HUDEP-2 (cell line): ENCODE results near the gene IL9.
"Not testable (repeated sequence)": the region's sequence is repeated elsewhere in the genome, so short reads cannot be mapped to it uniquely, and the experiment has no call there.

Experiments used
- DNase-seq, 76 experiments: peaks; one replicate each; lab custom pipeline; 2025; ENCODE audit not compliant: unreplicated experiment in 76 of 76; lab: John Stamatoyannopoulos, UW

IL9 gene

DNA sequence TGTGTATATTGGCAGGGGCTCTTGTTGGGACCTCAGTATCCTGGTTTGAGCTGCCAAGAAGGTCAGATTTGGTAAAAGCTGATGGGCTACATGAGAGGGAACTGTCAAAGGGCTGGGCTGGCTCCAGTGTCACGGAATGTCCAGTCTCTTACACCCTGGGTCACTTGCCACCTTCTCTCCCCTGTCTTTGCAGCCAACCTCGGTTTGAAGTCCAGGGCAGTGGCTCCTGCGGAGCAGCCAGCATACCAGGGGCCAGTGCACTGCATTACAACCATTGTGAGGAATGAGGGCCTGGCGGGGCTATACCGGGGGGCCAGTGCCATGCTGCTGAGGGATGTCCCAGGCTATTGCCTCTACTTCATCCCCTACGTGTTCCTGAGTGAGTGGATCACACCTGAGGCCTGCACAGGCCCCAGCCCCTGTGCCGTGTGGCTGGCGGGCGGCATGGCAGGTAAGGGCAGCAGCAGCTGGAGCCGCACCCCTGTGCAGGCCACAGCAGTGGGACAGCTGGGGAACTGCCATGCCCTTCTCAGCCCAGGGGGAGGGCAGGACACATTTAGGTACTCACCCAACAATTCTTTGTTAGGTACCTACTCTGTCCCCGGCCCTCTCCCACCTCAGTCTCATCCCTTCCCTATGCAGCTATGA, 24.2 kb downstream of the IL9 start:
- no peak for DNase-seq

DNA sequence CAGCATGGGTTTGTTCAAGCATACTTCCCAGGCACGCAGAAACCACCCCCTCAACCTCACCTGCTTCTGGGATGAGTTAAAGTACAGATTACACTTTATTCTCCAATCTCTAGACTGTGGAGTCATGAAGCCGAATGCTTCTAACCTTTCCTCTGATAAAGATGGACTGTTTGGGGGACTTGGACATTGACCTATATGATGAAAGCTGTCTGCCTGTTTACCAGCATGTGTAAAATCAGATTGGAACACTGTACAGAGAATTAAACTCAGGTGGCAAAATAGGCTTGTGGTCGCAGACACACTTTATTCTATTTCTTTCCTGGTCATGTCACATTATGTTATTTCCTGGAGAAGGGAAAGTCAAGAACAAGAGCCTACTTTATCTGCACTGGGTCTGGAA, 25.7 kb downstream of the IL9 start:
- no peak for DNase-seq

DNA sequence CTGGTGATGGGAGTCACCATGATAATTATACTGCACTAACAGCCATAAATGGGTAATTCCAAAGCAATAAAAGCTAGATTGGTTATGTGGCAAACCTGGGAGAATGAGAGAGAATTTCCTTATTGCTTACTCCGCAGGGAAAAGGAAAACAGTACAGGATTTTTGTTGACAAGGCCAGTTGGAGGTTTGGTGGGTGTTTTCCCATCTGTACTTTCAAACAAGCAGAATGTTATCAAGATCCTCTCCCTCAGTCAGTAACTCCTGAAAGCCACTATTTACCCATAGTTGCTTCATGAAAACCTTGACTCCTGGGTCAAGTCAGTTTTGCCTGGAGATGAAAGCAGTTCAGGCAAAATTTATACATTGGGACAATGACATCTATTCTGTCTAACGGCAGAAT, 26.4 kb downstream of the IL9 start:
- no peak for DNase-seq

DNA sequence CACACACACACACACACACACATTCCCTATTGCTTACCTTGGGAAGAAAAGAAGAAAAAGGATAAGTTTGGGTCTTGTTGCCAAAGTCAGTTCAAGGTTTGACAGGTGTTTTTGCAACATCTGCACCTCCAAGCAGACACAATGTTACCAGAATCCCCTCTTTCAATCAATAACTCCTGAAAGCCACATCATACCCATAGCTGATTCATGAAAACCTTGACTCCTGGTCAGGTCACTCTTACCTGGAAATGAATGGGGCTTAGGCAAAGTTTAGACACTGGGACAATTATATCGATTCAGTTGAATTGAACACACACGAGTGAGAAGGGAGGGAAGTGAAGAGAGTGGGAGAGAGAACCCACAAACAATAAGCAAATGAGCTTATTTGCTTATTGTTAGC, 27.0 kb downstream of the IL9 start:
- DNase-seq, result no peak

DNA sequence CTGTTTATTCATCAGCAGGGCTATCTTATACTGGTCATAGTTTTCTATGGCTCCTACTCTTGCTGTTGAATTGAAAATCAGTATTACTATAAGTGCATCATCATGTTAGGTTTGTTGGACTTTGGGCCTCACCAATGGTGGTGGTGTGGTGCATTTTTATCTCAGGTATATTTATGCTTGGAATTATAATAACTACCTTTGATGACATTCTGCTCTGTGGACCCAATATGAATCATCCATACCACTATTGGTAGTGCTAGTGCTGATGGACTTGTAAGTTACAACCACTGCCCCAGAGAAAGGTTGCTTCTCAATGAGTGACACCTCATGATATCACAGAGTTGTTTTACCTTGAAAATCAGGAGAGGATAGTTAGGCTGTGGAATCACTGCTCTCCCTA, 28.0 kb downstream of the IL9 start:
- DNase-seq, result no peak

DNA sequence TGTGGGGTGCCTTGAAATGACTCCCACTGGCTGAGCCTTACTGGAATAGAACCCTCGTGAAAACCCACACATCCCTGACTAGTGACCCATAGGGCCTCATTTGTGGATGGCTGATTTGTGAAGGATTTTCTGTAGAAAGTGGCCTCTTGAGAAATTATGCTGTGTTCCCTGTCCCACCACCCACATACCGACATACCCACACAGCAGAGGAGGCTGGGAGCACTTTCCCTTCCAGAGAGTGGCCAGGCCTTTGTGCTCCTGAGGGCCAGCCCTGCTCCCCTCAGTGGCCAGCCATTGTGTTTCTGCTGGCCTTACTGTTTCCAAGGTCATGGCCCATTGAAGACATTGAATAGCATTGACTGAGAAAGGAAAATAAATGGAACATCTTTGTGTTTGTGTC, 29.6 kb downstream of the IL9 start:
- no peak for DNase-seq

DNA sequence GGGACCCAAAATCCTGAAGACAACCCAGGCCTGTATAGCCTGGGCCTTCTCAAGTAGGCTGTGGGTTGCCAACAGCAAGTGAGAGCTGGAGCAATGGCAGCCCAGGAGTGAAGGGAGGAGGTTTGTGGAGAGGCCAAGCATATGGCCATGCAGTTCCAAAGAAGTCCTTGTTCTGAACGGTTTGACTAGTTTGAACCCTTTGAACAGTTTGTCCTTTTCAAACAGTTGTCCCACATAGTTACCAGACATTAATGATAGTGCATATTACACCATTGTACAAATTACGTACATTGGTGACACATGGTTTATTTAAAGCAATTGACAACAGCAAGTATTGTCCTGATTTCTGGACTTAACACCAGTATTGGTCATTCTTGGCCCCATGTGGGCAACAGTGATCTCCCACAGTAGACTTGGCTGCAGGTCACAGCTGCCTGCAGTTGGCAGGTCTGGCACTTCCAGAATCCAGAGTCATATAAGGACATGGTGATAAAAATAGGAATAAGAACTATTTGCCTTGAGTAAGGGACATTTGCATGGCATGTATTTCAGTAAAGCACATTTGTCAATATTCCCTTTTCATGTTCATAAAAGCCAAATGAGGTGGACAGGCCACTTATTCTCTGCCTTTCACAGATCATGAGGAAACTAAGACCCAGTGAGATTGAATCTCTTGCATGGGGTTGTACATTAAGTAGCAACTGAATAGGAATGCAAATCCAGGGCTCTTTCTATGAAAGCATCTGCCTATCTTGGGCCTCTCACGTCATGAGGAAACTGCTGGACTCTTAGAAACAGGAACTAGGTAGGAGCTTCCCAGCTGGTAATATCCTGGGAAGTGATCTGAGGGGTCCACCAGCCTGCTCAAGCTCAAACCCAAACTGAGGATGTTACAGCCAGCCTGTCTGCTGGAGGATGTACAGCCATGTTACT, 30.9 kb downstream of the IL9 start:
- no peak for DNase-seq

DNA sequence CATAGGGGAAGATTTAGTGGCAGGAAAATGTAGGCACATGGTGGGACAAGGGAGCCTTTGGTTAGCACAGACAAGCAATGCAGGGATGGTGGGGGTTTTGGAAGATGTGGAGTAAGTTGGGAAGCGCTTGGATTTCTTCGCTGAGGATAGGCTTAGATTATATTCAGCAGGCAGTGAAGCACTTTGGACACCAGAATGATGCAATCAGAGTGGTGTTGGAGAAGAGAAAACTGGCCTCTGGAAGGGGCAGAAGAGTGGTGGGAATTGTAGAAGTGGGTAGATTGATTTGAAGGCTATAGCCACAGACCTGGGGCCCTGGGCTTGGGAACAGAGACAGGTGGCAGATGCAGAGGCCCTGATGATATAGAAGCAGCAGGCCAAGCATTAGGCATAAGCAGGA, 32.9 kb downstream of the IL9 start:
- DNase-seq, result no peak

DNA sequence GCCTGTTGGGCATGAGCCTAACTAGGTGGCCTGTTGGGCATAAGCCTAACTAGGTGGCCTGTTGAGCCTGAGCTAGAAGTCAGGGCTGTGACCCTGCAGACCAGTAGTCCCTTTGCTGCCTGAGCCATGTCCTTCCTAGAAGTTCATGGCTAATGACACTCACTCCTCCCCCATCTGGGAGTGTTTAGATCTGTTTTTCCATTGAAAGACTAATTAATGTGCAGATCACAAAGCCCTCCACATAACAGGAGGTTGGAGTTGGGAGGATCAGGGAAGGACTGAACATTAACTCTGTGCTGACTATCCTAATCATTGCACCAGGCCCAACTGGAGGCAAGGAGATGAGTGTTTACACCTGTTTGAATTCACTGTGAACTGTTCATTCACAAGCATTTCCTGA, 33.6 kb downstream of the IL9 start:
- no peak for DNase-seq

DNA sequence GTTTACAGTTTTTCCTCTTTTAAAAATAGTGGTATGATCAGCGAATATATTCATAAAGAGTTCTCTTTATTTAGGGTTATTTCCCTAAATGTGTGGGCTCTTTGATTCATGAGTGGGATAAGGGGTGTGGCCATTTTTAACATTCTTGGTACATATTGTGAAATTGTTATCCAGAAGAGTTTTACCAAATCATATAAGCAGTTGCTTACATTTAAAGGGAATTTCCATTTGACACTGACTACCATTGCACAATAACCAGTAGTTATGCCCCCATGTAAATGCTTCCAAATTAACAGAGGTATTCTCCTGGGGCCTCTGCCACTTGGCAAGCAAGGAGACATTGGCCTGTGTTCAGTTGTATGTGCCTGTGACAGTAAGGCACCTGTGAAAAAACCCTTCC, 34.0 kb downstream of the IL9 start:
- no peak for DNase-seq

DNA sequence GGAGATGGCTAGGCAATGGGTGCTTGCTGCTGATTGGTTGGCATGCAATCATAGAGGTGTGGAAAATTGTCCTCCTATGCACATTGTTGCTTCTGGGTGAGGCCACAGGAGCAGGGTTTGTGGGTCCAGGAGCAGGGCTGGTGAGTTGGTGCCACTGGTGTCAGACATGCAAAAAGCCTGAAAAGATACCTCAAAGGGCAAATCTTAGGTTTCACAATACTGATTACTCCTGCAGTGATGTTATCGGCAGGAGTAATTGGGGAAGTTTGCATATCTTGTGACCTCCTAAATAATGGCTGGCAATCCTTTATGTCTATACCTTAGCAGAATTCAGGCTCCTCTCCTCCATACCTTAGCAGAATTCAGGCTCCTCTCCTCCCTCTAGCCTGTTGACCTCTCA, 36.0 kb downstream of the IL9 start:
- no peak for DNase-seq

DNA sequence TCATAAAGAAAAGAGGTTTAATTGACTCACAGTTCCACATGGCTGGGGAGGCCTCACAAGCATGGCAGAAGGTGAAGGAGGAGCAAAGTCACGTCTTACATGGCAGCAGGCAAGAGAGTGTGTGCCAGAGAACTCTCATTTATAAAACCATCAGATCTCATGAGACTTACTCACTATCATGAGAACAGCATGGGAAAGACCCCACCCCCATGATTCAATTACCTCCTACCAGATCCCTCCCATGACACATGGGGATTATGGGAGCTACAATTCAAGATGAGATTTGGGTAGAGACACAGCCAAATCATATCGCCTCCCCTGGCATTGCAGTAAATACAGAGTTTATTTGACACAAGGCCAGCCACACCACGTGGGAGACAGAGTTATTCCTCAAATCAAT, 36.5 kb downstream of the IL9 start:
- not testable (repeated sequence) for DNase-seq

DNA sequence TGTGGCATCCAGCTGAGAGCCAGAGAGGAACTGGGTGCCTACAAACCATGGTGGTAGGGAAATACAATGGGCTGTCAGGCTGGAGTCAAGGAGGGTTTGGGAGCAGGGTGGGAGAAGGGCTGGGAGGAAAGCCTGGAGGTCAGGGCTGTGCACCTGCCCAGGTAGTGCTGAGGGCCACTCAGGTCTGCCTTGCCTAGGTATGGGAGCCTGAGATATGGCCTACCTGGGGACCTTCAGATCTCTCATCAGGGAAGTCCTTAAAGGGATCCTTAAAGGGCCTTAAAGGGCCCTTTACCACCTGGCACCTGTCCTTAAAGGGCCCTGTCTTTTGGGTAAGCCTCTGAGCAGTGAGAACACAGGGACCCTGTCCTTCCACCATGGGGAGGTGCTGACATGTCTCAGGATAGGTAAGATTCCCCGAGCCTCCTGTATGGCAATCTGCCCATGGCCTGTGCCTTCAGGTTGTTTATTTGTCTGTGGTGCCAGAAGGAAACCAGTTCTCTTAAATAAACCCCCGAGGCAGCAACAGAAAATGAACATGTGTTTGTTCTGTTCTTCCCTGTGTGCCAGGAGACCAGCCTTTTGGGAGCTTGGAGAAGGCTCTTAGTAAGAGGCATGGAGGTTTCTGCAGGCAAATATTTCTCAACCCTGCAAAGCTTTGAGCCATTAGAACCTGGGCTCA, 37.9 kb downstream of the IL9 start:
- DNase-seq, result no peak

DNA sequence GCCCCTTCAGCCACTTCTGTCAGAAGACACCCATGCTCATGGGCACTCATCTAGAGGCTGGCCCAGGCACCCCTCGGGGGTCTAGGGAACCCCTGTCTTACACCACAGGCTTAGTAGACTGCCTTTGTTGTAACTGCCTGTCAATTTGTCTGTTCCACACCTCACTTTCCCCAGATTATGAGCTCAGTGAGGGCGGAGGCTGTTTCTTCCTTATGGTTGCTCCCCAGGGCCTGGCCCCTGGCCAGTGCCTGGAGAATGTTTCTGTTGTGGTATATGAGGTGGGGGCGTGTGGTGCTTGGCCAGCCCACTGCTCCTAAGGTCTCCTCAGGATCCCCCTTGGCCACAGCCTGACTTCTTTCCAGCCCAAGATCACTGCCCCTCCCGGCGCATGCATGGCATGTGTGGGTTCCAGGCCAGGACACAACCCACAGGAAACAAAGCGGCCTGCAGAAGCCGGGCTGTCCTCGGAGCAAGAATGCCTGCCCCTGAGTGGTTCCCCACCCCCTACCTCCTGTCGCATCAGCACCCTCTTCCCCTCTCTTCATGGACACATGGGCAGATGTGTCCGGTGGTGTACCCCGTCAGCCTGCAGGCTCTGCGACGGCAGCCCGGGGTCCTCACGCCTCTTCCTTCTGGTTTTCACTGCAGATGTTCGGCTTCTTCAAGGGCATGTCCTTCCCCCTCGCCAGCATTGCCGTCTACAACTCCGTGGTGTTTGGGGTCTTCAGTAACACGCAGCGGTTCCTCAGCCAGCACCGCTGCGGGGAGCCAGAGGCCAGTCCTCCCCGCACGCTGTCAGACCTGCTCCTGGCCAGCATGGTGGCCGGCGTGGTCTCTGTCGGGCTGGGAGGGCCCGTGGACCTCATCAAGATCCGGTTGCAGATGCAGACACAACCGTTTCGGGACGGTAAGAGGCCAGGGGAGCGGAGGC, 43.5 kb downstream of the IL9 start:
- no peak for DNase-seq

DNA sequence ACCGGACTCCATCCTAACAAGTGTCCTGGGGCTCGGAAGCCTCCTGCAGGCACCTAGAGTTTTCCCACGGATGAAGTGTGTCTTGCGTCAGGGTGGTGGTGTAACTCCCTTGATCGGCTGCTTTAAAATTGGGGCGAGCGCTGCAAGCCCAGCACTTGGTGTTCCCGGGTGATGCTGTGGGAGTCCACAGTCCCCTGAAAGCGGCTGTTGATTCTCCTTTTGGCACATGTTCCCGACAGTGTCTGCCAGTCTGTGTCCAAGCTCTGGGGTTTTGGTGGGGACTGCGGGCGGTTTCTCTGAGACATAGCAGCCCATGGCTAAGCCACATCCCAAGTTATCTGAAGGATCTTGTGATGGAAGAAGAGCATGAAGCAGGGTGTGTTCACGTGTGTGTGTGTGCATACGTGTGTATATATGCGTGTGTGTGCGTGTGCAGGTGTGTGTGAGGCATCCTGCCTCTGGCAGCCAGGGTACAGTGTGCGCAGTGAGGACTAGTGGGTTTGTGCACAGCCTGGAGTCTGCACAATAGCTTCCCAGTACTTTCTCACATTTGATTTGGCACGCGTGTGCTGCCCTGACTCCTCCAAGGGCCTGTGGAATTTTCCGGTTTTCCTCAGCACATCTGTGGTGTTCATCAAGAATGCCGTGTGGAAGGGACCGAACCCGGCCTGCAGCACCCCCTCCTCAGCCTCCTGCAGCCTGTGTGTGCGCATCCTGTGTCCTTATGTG, 44.3 kb downstream of the IL9 start:
- DNase-seq, result no peak

DNA sequence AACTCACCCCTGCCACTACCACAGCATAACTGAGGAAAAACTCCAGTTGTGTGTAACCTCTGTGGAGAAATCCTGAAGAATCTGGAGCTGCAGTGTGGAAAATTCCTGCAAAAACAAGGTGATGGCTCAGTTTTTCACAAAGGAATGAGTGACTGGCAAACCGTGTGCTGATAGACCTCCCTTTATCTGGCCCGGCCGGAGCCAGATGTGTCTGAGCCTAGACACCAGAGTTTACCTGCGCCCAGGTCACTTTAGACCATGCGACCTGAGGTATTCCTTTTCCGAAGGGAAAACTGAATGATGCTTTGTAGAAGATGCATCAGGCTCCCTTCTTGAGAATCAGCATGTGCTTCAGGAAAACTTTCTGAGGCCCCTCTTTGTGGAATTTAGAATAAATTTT, 45.0 kb downstream of the IL9 start:
- DNase-seq, result no peak

DNA sequence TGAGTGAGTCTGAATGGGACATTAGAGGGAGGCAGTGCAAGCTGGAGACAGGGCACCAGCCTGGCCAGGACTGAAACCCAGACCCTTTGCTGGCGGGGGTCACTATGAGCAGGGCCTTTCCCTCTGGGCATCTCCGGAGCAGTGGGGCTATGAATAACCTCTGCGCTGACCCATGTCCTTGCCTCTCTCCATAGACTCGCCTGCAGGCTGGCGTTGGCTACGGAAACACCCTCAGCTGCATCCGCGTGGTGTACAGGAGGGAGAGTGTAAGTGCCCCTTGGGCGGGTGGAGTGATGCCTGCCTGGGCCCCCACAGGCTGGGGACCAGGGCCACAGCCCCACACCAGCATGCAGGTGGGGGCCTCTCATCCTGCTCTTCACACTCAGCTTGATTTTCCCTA, 45.4 kb downstream of the IL9 start:
- DNase-seq, result no peak

DNA sequence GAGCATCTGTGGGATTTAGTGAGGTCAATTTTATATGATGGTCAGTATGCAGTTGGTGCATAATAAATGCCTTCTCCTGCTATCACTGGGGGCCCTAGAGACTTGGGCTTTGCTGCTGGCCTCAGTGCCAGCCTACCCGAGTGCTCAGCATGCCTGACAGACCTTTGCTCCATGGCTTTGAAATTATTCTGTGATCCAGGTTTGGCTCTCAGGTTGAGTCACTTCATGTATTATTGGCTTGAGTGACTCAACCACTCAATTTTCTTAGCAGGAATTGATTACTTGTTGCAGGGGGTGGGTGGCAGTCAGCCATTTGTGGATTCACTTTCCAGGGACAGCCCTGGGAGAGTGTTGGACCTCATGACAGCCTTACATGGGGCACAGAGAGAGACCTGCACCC, 47.7 kb downstream of the IL9 start:
- no peak for DNase-seq

DNA sequence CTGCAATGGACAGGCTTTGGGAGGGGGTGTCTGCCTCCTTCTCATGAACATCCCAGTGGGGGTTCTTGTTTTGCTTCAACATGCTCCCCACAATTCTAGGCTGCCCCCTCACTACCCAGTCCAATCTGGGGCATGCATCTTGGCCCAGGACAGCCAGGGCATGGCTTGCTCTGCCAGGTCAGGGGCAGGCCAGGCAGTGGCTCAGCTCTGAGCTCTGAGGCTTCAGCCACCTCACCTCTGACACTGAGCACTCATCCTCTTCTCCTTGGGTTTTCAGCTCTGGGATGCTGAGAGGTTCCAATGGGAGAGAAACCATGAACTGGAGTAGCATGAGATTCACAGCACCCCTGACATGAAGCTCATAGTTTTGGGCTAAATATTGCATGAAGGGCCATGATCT, 49.3 kb downstream of the IL9 start:
- no peak for DNase-seq
